Measurements from ENCODE around the gene SLC38A11. TPM values are rescaled to one million over a fixed set of nuclear protein-coding genes. Genes with fewer than 3 reads are reported as not detected.

Gene SLC38A11
- total RNA-seq, 2 donors from 2014 or later: 0.85 to 2.0 TPM

DNA sequence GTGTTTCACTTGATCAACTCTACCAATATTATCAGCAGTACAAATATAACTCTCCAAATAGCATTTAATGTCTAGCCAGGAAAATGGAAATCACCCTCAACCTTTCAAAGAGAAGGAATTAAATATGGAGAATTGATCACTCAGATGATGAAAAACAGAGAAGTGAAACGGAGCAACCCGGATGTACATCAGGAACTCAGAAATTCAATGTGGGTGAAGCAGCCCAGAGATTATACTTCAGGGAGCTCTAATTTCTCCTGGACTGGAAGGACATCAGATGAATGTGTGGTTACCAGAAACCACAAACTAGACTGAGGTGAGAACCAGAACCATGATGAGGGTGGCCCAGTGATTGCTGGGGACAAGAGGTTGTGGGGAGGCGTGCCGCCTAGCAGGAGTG is 78.2 kb downstream of the SLC38A11 start:
- Histone ChIP-seq H3K27me3 (replicated peaks; ENCODE audit: insufficient read depth) (no peaks in the 10 kb centered on the region), H3K4me1 (ENCODE audit: control insufficient read depth in 1 of 2, low read depth in 2 of 2) (peaks cover 0 to 3% of the 10 kb centered on the region in 2 donors), H3K27ac (no peak overlapping the region), H3K9me3 (no peaks in the 10 kb centered on the region), H3K36me3 (no peaks in the 10 kb centered on the region), H3K4me3 (no peak overlapping the region)
- no peak for TF ChIP-seq CTCF (IDR thresholded peaks at IDR 0.05)
- DNase-seq (ENCODE audit: low spot score) (no peak), ATAC-seq (ENCODE audit: insufficient number of reproducible peaks, low FRiP score, low read depth) (no peak)

DNA sequence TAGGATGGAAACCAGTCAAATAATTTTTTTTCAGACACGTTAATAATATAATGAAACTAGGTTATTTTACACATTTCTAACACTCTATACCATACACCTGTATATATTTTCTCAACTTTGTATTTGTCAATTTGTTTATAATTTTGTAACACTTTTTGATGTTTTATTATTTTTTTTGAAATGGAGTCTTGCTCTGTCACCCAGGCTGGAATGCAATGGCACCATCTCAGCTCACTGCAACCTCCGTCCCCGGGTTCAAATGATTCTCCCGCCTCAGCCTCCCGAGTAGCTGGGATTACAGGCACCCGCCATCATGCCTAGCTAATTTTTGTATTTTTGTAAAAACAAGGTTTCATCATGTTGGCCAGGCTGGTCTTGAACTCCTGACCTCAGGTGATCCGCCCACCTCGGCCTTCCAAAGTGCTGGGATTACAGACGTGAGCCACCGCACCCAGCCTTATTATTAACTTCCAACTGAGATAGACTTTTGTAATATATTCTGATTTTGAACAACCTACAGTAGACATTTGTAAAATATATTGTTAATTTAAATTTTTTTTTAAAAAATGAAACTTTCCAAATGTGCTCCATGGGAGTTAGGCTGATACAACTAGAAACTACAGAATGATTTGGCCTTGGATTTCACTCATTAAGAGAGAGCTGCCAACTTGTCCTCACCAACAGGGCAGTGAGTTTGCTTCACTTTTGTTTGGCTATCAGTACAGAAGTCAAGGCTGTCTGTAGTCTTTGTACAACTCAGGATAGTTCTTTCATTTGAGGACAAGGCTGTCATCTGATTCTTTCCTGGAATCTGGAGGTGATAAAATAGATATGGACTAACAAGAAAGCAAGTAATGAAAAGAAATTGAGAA is 79.8 kb downstream of the SLC38A11 start:
- H3K4me3 ChIP-seq: no peak overlapping the region
- no peaks in the 10 kb centered on the region for H3K27me3 ChIP-seq (replicated peaks; ENCODE audit: insufficient read depth)
- no peaks in the 10 kb centered on the region for H3K36me3 ChIP-seq
- H3K27ac ChIP-seq: no peak overlapping the region
- ATAC-seq (ENCODE audit: insufficient number of reproducible peaks, low FRiP score, low read depth) (no peak), DNase-seq (ENCODE audit: low spot score) (no peak)
- H3K4me1 ChIP-seq (ENCODE audit: control insufficient read depth in 1 of 2, low read depth in 2 of 2): no peaks in the 10 kb centered on the region
- TF ChIP-seq CTCF (IDR thresholded peaks at IDR 0.05): no peak
- no peaks in the 10 kb centered on the region for H3K9me3 ChIP-seq

DNA sequence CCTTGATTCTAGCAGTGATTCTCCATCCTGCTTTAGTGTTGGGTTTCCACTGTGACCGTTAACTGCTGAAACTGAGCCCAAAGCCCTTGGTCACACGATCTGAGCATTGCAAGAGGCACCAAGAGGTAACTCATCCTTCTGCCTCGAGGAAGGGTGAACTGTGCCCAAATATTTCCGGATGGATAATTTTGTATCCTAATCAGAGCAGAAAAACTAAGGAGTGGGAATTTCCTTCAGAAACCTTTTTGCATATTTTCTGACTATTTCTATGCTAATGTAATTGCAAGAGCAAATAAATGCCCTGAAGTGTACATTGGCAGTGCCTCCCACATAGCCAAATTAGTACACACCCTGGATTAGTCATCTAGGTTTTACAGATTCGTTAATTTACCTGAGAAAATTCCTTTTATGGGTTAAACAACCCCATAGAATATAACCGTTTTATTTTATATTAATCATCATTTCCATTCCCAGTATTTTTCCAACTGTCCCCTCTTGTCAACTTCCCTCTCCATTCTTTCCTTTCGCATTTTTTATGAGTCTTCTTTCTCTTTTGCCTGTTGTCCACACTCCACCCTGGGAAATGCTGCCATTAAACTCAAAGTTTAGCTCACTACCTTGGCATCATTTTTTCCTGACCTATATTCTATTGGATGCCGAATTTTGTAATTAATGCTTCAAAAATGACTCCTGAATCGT is 82.0 kb downstream of the SLC38A11 start:
- Histone ChIP-seq H3K27ac (no peak overlapping the region), H3K4me3 (no peak overlapping the region), H3K9me3 (no peaks in the 10 kb centered on the region), H3K36me3 (no peaks in the 10 kb centered on the region), H3K27me3 (replicated peaks; ENCODE audit: insufficient read depth) (no peaks in the 10 kb centered on the region), H3K4me1 (ENCODE audit: control insufficient read depth in 1 of 2, low read depth in 2 of 2) (no peaks in the 10 kb centered on the region)
- DNase-seq (ENCODE audit: low spot score) (no peak), ATAC-seq (ENCODE audit: insufficient number of reproducible peaks, low FRiP score, low read depth) (no peak)
- TF ChIP-seq CTCF (IDR thresholded peaks at IDR 0.05): no peak

GRCh38 chr2:164871404-164871803 is 83.9 kb downstream of the SLC38A11 start:
- no peak overlapping the region for H3K27ac ChIP-seq
- no peak overlapping the region for H3K4me3 ChIP-seq
- no peaks in the 10 kb centered on the region for H3K36me3 ChIP-seq
- DNase-seq (ENCODE audit: low spot score): no peak
- no peaks in the 10 kb centered on the region for H3K9me3 ChIP-seq
- ATAC-seq (ENCODE audit: insufficient number of reproducible peaks, low FRiP score, low read depth): no peak
- H3K27me3 ChIP-seq (replicated peaks; ENCODE audit: insufficient read depth): no peaks in the 10 kb centered on the region
- H3K4me1 ChIP-seq (ENCODE audit: control insufficient read depth in 1 of 2, low read depth in 2 of 2): no peaks in the 10 kb centered on the region
- no peak for TF ChIP-seq CTCF (IDR thresholded peaks at IDR 0.05)

DNA sequence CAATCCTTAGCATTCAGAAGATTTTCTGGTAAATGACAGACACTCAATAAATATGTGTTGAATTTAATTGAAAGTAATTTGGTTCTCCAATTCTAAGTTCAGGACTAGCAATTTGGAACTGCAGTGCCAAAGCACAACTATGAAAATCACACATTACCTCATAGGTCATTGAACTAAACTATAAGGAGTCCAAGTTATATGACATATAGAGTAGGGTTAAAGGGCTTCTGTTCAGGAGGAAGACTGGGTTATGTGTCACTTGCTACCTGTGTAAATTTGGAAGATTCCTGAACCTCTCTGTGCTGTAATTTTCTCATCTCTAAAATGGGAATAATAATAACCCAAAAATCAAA is 85.9 kb downstream of the SLC38A11 start:
- Histone ChIP-seq H3K4me3 (no peak overlapping the region), H3K27ac (no peak overlapping the region), H3K36me3 (no peaks in the 10 kb centered on the region), H3K4me1 (ENCODE audit: control insufficient read depth in 1 of 2, low read depth in 2 of 2) (no peaks in the 10 kb centered on the region), H3K27me3 (replicated peaks; ENCODE audit: insufficient read depth) (no peaks in the 10 kb centered on the region), H3K9me3 (no peaks in the 10 kb centered on the region)
- TF ChIP-seq CTCF (IDR thresholded peaks at IDR 0.05): no peak
- no peak for DNase-seq (ENCODE audit: low spot score)
- ATAC-seq (ENCODE audit: insufficient number of reproducible peaks, low FRiP score, low read depth): no peak

All from thoracic aorta (tissue), 2 donors.